HTERT RPE-1 (cell line): ENCODE measurements around the gene CSTF1.
"Not testable (repeated sequence)": the region's sequence is repeated elsewhere in the genome, so short reads cannot be mapped to it uniquely, and the experiment has no call there.

Experiments used
- in situ Hi-C: fragments of 300-500 bp; cut with MboI; formaldehyde crosslinking; loops from 4 replicates; pipeline ENCODE4 v1.14.3; 2020; ENCODE audit warnings: low sequenced_read_pairs

The CSTF1 gene

GRCh38 chr20:56403465-56403864, 11.0 kb downstream of the CSTF1 start:
- in situ Hi-C loops, result no loop called here

DNA sequence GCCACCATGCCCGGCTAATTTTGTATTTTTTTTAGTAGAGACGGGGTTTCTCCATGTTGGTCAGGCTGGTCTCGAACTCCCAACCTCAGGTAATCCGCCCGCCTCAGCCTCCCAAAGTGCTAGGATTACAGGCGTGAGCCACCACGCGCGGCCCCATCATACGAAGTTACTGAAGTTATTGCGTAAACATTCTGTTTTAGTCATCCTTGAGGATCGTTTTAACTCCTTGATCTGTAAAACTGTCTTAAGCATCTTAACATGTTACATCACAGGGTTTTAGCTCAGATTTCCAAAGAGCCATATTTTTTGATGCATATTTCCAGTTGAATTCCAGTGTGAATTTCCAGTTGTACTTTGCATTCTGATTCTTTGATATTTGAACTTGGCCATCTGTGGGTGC, 12.9 kb downstream of the CSTF1 start:
- in situ Hi-C loops, result not testable (repeated sequence)

DNA sequence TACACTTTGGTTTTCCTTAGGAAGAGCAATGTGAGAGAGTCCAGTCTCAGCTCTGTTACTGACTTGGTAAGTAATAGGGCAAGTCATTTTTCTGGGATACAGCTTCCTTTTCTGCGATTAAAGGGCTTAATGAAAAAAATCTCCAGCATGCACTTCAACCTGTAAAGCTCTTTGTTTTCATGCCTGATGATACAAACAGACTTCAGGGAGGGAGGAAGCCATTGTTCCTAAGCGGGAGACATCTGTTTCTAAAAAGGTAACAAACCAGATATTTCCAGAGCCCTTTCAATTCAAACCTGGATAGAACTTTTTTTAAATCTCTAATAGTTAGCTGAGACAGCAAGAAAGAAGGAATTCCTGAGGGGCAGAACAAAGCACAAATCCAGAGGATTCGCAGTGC, 14.5 kb downstream of the CSTF1 start:
- in situ Hi-C loops, result no loop called here

DNA sequence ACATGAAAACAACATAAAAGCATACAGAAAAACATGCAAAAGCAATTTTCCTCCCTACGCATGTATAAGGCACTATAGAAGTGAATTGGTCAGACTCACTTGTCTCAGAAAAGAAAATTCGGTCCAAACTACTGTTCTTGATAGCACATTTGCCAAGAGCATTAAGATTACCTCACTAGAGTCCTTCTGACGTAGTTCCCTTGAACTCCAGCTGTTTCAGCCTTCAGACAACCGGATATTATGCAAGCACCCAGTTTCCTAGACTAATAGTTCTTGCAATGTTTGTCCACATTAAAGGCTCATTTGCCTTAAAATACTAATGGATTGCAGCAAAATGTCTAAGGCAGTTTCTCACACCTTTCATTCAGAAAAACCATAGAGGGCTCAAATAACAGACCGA, 17.1 kb downstream of the CSTF1 start:
- in situ Hi-C loops, result no loop called here

DNA sequence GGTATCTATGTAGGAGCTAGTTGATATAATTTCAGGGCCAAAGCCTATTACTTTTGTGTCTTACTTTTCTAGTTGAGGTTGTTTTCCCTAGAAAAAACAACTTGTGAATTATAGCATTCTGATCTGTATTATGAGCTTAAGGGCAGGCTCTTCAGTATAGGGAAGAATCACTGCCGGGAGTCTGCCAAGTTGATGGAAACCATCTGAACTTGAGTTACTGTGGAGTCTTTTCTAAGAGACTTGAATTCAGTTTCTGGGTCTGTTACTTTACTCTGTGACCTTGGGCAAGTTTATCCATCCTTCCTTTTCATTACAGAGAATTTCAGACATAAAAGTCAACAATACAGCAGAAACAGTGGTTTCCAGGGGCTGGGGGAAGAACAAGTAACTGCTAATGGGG, 17.5 kb downstream of the CSTF1 start:
- in situ Hi-C loops, result no loop called here

DNA sequence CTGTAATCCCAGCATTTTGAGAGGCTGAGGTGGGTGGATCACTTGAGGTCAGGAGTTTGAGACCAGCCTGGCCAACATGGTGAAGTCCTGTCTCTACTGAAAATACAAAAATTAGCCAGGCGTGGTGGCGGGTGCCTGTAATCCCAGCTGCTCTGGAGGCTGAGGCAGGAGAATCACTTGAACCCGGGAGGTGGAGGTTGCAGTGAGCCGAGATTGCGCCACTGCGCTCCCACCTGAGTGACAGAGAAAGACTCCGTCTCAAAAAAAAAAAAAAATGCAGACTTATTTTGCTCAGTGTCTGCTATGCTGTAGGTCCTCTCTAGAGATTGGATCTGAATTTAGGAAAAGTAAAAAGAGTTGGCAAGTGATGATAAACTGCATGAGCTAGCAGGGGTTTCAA, 18.8 kb downstream of the CSTF1 start:
- in situ Hi-C loops, result not testable (repeated sequence)

GRCh38 chr20:56411759-56412472, 19.5 kb downstream of the CSTF1 start, which contains the start of gene CASS4:
Gene CASS4, plus strand, starts transcription at chr20:56412260. Its CDS starts 199 bp downstream, at chr20:56412459.
- in situ Hi-C loops, result no loop called here

- in situ Hi-C loops, result no loop called here
Observed at GRCh38 chr20:56412473-56412790, 20.0 kb downstream of the CSTF1 start.

- in situ Hi-C loops, result no loop called here
Observed at GRCh38 chr20:56412949-56413348, 20.5 kb downstream of the CSTF1 start.

DNA sequence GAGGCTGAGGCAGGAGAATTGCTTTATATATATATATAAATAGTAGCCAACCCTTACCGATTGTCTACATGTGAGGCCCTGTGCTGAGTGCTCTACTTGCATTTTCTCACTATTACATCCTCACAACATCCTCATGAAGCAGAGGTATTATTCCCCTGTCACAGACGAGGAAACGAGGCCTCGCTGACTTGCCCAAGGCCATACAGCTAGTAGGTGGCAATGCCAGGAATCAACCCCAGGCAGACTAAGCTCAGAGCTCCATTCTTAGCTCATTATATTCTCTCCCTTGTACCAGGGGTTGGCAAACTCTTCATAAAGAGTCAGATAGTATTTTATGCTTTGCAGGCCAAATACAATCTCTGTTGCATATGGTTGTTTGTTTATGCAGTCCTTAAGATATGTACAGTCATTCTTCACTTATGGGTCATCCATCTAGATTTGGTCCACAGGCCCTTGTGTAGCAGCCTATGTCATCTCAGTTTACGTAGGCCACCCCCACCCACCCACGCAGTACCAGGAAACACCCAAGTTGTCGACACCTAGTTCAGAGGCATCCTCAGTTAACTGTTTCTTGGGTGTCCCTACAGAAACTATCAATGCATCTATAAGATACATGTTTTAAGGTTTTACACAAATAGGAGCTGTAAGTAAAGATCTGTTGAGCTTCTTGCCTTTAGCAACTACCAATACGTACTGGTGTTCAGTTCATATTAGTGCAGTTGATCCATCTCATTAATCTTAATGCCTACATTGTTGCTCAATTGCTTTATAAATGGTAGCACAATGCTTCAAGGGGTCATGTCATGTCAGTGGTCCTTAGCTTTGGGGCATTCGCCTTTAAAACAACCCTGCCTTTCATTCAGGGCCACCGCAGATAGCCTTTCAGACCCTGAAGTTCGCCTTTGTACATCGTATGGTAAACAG, 22.7 kb downstream of the CSTF1 start:
- in situ Hi-C loops, result no loop called here

DNA sequence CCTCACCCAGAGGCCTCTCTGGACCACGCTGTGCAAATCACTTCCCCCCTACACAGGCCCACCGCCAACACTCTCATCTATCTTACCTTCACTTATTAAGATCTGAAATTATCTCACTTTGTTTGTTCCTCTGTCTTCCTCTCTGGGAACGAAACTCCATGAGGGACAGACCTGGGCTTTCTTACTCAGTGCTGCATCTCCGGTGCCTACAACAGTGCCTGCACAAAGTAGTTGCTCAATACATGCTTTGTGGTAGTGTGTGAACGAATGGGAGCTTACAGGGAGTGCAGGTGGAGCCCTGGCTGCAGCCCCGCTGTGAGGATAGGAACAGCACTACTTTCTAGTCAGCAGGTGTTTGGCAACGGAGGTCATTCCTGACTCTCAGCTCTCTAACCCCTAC, 25.0 kb downstream of the CSTF1 start:
- in situ Hi-C loops, result no loop called here

DNA sequence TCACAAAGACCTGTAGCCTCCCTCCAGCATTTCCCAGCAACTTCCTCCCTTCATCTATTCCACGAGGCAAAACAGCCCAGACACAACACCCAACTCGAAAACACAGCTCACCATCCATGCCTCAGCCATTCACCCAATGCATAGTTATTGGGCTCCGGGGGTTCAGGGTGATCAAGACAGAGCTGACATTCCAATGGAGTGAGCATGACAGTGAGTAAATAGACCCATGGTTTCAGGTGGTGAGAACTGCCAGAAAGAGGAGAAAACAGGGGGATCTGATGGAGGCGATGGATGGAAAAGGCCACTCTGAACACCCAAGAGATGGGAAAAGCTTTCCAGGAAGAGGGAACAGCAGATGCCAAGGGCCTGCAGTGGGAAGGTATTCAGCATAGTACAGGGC, 25.5 kb downstream of the CSTF1 start:
- in situ Hi-C loops, result no loop called here

DNA sequence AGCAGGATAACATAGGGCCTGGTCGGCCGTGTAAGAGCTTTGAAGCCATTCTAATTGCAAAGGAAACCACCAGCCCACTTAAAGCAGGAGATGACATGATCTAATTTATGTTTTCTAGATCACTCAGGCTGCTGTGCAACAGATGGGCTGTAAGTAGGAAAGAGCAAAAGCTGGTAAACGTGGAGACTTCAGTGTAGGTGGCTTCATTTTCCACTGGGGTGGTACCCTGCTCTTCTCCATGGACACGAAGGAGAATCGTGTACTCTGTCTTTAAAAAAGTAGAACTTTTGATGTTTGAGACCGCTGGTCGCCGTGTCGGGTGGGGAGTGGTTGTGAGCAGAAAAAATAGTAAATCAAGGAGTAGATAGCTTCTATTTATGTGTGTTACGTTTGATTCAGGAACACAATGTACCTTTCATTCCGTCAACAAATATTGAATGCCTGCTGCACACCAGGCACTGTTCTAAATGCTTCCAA, 26.0 kb downstream of the CSTF1 start:
- in situ Hi-C loops, result no loop called here

- in situ Hi-C loops, result no loop called here
Observed at GRCh38 chr20:56420028-56420427, 27.6 kb downstream of the CSTF1 start.

GRCh38 chr20:56420940-56421688, 28.7 kb downstream of the CSTF1 start:
- in situ Hi-C loops, result no loop called here

- in situ Hi-C loops, result no loop called here
Observed at GRCh38 chr20:56422076-56422823, 29.8 kb downstream of the CSTF1 start.

DNA sequence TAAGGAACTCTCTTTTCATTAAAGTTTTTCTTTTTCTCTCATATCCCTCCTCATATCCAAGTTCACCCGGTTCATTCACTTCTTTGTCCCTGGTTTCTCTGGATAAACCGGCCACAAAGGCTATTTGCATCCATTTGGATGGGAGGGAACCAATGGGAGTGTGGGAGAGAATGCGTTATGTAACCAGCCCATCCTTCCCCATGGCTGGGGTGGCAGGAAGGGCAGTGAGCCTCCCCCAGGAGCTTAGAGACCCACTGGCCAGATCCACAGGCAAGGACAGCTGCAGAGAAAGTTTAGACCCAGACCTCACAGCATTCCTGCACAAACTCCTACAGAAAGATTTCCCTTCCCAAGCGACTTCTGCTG, 30.4 kb downstream of the CSTF1 start:
- in situ Hi-C loops, result no loop called here

DNA sequence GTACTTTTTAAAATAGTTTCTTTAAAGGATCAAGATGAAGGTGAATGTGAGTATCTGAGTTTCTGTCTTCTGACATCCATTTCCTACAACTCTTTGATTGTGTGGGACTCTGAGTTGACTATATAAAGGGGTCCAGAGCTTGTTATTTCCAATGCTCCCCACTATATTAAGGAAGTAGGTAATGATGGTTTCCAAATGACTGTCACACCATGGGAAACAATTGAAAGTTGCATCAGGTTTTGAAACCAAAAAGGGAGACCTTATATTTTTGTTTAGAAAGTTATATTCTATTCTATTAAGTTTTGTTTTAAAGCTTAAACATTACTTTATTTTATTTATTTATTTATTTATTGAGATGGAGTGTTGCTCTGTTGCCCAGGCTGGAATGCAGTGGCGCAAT, 30.8 kb downstream of the CSTF1 start:
- in situ Hi-C loops, result no loop called here

GRCh38 chr20:56423886-56424285, 31.4 kb downstream of the CSTF1 start:
- in situ Hi-C loops, result no loop called here

- in situ Hi-C loops, result no loop called here
Observed at GRCh38 chr20:56424931-56425330, 32.5 kb downstream of the CSTF1 start.

DNA sequence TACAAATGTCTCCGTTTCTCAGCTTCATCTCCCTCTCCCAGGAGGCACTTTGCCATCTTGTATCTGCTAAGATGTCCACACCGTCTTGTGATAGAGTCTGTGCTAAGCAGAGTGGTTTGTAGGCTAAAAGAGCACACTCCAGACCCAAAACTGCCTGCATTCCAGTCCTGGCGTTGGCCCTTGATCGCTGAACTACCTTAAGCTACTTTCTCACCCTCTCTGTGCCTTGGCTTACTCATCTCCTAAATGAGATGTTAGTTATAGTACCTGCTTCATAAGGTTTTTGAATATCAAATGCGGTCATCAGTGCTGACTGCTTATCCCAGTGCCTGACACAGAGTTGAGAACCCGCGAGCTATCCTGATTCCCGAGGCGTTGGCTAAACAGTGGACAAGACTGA, 33.6 kb downstream of the CSTF1 start:
- in situ Hi-C loops, result no loop called here
